GM21447 (cell line): ENCODE results near the gene TANC1.

Experiments used
- ATAC-seq: cut with Tn5 transposase; IDR thresholded peaks from one replicate; pipeline ENCODE4 v1.9.1; 2021; ENCODE audit not compliant: unreplicated experiment

TANC1 gene

DNA sequence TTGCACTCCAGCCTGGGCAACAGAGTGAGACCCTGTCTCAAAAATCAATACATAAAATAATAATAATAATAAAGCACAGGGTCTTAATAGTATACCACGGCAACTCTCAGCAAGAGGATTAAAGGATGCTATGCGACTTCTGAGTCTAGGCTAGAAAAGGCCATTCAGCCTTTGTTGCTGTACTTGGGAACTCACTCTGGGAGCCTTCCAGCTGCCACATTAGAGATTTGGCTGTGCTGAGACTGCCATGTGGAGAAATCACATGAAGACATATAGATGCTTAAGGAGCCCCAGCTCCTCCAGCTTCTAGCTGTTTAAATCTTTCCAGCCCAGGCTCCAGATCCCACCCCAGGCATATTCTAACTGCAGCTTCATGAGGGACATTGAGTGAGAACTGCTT lies 8.2 kb upstream of the TANC1 start:
- ATAC-seq = no peak

DNA sequence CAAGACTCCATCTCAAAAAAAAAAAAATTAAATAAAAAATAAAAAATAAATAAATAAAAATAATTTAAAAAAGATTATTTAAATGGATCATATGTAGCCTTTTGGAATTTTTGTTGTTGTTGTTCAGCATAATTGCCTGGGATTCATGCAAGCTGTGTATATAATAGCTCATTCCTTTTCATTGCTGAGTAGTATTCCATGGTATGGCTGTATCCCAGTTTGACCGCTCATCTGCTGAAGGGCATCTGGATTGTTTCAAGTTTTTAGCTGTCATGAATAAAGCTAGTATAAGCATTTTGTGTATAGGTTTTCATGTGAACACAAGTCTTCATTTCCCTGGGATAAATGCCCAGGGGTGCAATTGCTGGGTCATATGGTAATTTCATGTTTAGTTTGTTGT lies 6.4 kb upstream of the TANC1 start:
- no peak for ATAC-seq

DNA sequence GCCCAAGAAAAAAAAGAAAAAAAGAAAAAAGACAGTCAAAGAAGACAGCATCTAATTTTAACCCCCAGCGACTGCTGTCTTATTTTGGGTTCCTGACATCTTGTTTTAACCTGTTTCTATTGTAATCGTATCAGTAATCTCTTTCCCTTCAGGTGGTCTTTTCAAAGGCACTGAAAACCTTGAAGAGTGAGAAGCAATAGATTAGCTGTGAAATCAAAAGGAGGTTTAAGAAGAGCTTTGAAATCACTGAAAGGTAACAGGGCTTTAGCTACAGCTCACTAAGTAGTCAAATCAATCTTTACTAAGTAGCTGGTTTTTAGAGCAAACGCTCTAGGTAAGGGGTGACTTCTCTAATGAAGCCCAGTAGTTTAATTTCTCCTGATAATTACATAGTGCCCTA lies 5.4 kb upstream of the TANC1 start:
- no peak for ATAC-seq

DNA sequence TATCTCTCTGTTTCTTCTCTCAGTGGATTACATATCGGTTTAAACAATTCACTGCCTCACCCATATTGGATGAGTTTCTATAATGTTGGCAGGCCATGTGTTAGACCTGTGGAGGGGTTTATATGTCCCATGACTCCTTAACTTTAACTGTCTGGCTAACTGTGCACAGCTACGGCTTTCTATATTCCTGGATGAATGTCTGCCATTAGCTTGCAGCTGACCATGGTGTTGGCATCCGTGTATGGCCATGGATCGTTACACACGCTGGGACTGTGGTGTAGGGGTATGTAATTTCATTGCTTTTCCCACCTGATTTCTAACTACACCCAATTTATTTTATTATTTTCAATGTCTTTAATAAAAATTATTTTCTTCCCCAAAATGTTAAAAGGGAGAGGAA lies 3.3 kb upstream of the TANC1 start:
- ATAC-seq = no peak

DNA sequence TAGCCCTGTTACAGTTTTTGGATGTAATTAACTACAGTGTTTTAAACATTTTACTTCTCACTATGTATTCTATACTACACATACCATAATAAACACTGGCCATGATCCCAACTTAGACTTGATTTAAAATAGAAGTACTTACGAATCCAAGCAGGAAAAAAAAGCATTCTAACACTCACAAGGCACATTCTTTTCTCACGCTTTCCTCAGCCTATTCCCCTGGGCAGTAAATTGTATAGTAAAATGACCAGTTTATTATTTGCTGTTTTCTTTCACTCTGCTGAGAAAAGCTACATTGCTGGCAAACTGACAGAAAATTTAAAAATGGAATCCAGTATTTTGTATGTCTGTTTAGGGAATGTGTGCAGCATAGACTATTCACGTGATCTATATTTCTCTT lies 2.8 kb upstream of the TANC1 start:
- no peak for ATAC-seq

DNA sequence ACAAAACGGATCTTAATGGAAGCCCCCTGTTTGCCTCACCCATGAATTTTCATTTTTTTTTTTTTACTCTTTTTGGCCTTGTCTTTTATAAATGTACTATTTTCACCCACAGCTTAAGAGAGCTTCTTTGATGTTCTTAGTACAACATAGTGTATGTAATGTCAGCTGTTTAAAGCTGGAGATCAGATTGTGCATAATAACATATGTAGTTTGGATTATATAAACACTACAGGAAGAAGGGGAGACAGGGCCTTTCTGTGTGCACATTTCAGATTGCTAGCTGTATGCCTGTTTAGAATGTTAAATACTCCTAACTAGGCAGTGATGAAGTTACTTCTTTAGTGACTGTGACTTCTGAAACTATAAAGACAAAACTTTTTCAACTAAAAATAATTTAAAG lies 2.1 kb upstream of the TANC1 start:
- no peak for ATAC-seq

DNA sequence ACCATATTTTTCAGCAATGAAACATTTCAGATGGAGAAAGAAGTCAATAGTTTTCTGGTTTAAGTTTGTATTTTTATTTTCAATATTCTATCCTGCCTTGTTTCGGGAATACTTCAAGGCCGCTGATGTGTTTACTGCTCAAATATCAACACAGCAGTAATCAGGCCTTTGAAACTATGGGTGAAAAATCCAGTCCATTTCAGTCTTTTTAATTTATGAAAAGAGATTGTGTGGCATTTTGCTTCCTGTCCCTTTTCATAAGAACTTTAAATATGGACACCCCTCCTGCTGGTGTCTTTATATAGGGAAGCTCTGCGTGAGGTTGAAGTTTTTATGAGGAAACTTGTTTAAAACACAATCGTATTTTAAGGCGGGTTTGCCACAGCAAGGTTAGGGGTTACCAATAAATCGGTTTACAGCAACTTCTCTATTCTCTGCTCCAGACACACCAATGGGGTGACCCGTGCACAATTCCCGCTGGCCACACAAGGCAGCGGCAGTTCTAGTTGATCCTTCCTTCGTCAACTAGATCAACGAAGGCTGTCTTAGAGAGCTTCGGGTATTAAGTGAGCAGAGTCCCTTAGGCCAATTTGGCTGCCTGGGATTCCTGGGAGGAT lies 1.2 kb upstream of the TANC1 start:
- ATAC-seq = no peak

DNA sequence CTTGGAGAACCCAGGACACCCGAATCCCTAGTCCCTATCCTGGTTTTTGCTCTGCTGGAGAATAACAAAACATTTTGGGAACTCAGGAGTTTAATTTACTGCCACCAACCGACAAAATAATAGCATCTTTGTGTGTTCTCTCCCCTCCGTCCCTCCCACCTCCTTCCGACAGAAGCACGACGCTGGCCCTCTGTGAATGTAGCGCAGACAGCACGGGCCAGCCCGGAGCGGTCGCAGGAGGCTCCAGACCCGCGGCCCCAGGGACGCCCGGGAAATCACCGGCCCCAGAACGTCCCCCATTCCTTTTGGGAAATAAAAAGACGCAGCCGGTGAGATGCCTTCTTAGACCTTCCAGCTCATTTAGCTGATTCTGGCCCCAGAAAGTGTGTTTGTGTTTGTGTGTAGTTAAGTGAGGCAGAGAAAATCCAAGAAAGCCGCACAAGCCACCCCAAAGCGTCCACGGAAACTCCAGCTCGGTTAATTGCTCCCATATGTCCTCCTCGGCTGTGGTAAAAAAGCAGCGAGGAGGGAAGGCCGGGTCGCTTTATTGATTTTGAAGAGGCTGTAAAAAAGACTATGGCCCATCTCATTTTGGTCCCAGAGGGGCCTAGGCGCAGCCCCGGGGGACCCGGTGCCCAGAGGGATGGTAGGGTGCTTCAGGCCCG lies 577 bp upstream of the TANC1 start:
- ATAC-seq = no peak

DNA sequence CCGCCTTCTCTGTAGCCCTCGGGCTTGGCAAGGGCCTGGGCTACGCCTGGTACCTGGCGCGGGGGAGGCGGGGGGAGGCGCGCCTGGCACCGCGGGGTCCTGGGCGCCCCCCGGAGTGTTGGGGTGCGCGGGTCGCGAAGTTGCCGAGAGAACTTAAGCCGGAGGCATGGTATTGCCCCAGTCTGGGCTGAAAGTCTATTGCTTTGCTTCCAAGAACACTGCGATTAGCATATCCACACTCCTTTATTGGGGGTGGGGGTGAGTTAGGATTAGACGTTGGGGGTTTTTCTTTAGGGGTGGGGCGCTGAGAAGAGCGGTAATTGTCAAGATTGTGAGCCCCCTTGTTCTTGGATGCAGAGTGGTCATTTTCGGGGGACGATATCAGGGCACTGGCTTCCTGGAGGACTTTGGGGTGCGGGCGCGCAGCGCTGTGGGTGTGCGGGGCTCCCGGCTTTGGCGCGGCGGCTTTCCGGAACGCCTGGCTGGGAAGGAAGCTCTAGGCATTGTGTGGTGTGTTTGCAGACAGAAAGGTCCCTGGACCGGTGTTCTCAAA lies 798 bp downstream of the TANC1 start:
- peak; percentile 11 for ATAC-seq

DNA sequence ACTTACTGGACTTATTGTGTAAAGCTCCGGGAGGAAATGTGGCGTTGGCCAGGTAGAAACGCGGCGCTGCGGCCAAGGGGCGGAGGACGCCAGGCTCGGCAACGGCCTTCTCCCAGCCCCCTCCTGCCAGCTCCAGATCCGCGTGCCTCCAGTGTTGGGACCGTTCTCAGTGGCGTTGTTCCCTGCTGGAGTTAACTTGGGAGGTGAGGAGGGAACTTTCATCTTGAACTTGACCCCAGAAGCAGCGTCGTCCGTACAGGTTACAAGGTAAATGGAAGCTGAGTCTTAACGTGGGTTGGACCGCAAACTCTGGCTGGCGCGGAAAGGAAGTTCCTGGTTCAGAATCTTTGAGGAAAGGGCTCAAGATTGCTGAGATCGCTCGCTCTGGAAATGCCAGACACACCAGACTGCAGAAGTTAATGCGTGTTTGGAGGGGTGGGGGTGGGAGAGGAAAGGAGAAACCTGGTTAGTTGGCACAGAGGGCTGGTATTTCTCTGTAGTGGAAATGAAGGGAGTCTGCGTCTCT lies 1.3 kb downstream of the TANC1 start:
- no peak for ATAC-seq

DNA sequence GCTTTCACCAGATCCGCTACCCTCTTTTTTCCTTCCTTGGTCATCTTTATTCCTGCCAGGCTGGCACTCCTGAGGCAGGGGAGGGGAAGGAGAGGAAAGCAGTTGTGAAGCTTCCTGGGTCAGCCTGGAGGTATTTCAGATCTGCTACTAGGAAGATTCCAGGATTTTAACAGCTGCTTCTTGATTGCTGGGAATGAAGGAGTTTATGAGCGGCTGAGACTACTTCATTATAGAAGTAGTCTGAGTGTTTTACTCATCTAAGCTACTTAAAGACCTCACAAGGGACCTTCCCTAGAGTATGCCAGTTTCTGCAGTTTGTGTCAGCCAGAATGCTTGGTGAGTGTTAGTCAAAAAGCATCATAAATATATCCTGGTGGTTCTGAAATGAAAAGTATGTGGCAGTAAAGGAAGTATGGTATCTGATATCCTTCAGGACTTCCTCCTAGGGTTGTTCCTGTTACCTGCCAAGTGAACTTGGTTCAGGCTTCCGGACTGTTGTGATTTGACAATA lies 1.9 kb downstream of the TANC1 start:
- ATAC-seq = no peak

DNA sequence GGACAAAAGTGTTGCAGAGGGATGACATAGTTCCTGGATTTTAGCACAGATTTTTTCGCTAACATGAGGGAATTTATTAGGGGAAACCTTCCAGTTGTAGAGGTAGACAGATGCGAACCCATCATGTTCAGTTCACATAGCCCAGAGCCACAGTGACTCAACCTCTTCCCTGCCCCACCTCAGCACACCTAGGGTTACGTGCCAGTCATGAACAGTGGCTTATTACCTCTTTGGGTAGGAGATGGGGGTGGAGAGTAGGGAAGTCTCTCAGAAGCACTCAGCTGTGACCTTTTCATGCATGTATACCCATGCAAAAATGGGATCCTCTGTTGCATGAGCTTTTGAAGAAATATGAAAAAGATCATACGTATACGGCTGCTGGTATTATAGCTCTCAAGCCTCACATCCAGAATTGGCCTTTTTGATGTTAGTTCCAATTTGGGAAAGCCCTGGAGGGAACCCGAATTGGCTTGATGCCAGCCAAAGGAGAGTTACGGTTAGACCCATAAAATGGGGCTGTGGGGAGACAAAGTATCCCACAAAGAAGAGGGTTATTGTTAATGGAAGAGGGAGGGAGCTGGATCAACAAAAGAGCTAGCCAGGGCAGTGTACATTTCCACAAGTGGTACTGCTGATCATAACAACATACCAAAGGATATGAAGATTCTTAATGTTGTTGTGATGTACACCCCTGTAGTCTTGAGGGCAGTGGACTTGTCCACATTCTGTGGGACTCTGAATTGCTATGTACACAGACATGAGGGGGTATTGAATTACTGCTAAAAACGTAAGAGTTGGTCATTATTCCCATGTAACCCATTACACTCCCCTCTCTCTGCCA lies 4.9 kb downstream of the TANC1 start:
- no peak for ATAC-seq

DNA sequence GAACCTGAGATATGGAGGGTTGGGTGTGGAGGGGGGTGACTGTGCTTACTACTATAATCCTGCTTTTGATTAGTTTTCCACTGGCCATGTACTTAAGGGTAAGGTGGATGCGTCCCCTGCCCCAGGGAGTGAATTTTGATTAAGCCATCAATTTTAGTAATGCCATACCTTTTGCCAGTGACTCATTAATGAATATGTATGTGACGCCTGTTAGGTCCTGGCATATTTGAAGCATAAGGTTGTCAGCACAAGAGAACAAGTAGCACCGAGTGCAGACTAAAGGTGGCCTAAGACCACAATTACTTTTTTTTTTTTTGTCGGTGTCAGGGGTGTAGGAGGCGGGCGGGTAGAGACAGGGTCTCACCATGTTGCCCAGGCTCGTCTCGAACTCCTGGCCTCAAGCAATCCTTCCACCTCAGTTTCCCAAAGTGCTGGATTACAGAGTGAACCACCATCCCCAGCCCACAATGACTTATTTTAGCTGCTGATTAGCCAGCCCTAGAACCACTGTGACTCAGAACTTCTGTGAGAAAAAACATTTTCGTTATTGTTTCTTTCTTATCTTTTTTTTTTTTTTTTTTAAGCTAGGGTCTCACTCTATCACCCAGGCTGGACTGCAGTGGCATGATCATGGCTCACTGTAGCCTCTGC lies 7.0 kb downstream of the TANC1 start:
- ATAC-seq = no peak

DNA sequence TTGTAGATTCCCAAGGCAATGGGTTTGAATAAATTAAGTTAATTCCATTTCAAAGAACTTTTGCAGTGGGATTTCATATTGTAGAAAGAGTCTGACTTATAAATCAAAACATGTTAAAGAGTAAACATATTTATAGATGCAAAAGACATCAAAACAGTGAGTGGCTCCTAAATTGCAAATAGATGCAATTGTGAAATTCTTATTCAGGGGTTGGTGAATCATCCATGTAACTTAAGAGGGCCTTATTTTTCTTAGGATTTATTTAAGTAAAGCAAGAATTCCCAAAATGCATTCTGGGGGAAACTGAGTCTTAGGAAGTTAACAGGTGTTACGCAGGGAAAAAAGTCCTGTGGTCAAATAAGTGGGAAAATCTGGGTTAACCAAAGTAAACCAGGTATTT lies 11.3 kb downstream of the TANC1 start:
- no peak for ATAC-seq

DNA sequence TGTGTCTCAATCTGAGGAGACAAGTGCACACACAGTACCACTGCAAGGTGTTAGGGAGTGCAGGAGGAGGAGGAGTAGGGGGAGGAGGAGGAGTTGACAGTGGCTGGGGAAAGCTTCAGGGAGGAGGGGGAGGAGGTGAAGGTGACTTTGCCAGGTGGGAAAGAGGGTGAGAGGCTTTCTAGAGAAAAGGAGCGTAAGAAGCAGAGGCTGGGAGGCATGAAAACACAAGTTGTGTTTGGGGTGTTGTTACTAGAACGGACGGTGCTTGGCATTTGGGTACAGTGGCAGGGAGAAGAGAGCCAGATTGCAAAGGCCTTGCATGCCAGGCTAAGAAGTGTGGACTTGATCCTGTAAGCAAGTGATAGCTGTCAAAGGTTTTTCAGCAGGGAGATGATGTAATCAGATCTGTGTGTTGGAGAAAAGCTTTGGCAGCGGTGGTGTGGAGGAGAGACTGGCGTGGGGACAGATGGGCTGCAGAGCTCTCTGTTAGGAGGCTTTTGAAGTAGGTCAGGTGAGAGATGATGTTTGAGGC lies 16.2 kb downstream of the TANC1 start:
- ATAC-seq = no peak

DNA sequence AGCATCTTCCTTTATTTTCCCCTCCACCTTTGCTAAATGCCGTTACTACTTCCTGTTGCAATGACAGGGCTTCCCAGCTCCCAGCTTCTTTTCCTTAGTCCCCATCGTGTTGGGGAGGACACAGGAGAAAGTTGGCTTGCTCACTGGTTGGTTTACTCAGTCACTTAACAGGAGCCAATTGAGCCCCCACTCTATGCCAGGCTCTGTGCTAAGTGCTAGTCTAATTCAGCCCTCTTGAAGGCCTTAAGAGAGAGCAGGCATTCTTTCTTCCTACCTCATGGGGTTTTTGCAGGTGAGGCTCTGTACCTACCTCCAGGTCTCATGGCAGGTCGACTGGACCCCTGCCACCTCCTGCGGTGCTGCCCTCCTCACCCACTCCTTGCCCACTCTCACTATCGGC lies 20.1 kb downstream of the TANC1 start:
- no peak for ATAC-seq

DNA sequence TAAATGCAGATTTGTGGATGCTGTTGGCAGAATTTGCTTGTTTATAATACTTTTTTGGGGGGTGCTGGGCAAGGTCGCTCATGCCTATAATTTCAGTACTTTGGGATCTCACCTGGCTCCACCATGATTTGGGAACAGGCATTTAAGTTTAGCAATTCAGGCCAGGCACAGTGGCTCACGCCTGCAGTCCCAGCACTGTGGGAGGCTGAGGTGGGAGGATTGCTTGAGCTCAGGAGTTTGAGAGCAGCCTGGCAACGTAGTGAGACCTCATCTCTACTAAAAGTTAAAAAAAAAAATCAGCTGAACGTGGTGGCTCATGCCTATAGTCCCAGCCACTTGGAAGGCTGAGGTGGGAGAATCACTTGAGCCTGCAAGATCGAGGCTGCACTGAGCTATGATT lies 20.7 kb downstream of the TANC1 start:
- no peak for ATAC-seq

DNA sequence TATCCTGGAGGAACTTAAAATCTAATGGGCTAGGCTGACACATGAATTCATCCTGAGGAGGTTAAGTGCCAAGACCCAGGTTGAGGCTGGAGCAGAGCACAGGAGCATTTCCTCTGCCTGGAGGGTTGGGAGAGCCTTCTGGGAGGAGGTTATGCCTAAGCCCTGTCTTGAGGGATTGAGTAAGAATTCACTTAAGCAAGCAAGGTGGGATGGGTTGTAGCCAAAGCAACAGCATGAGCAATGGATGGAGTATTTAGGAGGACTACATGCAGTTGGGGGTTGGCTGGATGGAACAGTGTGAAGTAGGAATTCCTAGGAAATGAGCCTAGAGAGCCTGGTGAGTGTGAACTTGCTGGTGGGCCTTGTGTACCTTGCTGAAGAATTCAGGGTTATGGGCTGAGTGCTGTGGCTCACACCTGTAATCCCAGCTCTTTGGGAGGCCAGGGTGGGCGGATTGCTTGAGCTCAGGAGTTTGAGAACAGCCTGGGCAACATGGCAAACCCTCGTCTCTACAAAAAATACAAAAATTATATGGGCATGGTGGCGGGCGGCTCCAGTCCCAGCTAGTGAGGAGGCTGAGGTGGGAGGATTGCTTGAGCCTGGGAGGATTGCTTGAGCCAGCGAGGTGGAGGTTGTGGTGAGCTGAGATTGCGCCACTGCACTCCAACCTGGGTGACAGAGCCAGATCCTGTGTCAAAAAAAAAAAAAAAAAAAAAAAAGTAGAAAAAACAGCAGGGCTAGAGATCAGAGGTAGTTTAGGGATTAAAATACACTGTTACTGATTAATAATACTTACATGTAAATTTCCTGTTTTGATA lies 22.2 kb downstream of the TANC1 start:
- no peak for ATAC-seq

DNA sequence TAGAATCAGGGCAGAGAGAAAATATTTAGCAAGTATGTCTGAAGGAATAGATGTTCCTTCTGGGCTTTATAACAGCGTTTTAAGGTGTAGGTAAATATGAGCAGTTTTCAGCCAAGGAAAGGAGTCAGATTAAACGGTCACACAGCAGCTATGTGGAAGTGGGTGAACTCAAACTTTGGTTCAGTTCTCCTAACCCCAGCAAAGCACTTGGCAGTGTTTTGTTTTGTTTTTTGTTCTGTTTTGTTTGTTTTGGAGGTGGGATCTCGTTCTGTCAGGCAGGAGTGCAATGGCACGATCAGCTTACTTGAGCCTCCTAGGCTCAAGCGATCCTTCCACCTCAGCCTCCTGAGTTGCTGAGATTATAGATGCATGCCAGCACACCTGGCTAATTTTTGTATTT lies 24.6 kb downstream of the TANC1 start:
- no peak for ATAC-seq
